Measurements from ENCODE around the gene FBXO5.

Gene FBXO5

GRCh38 chr6:152981219-152981618 lies 1.6 kb downstream of the FBXO5 start:
- no peak for TF ChIP-seq CTCF (IDR thresholded peaks at IDR 0.05)
- intact Hi-C loops (cut with DNase I; ENCODE audit: low total_unique reads) = no loop called here
- Histone ChIP-seq H3K9me3 (no peaks in the 10 kb centered on the region), H3K27ac (no peak overlapping the region), H3K4me1 (peaks cover 10 to 21% (median 18%) of the 10 kb centered on the region in 4 donors), H3K4me3 (no peak overlapping the region), H3K27me3 (no peaks in the 10 kb centered on the region), H3K36me3 (no peaks in the 10 kb centered on the region)
- no peak for DNase-seq

GRCh38 chr6:152980656-152981055 lies 2.2 kb downstream of the FBXO5 start:
- H3K36me3 ChIP-seq = no peaks in the 10 kb centered on the region
- no peaks in the 10 kb centered on the region for H3K27me3 ChIP-seq
- DNase-seq = no peak
- no peaks in the 10 kb centered on the region for H3K9me3 ChIP-seq
- no peak overlapping the region for H3K27ac ChIP-seq
- no peak overlapping the region for H3K4me3 ChIP-seq
- TF ChIP-seq CTCF (IDR thresholded peaks at IDR 0.05) = no peak
- intact Hi-C loops (cut with DNase I; ENCODE audit: low total_unique reads) = no loop called here
- peaks cover 10 to 21% (median 18%) of the 10 kb centered on the region in 4 donors for H3K4me1 ChIP-seq

GRCh38 chr6:152979116-152979515 lies 3.7 kb downstream of the FBXO5 start:
- no peaks in the 10 kb centered on the region for H3K9me3 ChIP-seq
- peaks cover 10 to 13% (median 11%) of the 10 kb centered on the region in 4 donors for H3K4me1 ChIP-seq
- no peak for TF ChIP-seq CTCF (IDR thresholded peaks at IDR 0.05)
- DNase-seq = no peak
- no peak overlapping the region for H3K4me3 ChIP-seq
- no peaks in the 10 kb centered on the region for H3K27me3 ChIP-seq
- peaks cover 8 to 13% (median 12%) of the 10 kb centered on the region in 3 donors for H3K36me3 ChIP-seq
- intact Hi-C loops (cut with DNase I; ENCODE audit: low total_unique reads) = no loop called here
- no peak overlapping the region for H3K27ac ChIP-seq

GRCh38 chr6:152978058-152978457 lies 4.8 kb downstream of the FBXO5 start:
- Histone ChIP-seq H3K9me3 (no peaks in the 10 kb centered on the region), H3K36me3 (peaks cover 16 to 23% (median 18%) of the 10 kb centered on the region in 3 donors), H3K27ac (no peak overlapping the region), H3K4me1 (peaks cover 10 to 12% (median 11%) of the 10 kb centered on the region in 4 donors), H3K27me3 (no peaks in the 10 kb centered on the region), H3K4me3 (no peak overlapping the region)
- intact Hi-C loops (cut with DNase I; ENCODE audit: low total_unique reads) = no loop called here
- no peak for TF ChIP-seq CTCF (IDR thresholded peaks at IDR 0.05)
- DNase-seq = no peak

- no peak for DNase-seq
- no peaks in the 10 kb centered on the region for H3K9me3 ChIP-seq
- H3K4me3 ChIP-seq = no peak overlapping the region
- H3K36me3 ChIP-seq = peaks cover 21 to 28% (median 23%) of the 10 kb centered on the region in 3 donors
- no peak for TF ChIP-seq CTCF (IDR thresholded peaks at IDR 0.05)
- no peaks in the 10 kb centered on the region for H3K27me3 ChIP-seq
- peaks cover 5 to 9% (median 8%) of the 10 kb centered on the region in 4 donors for H3K4me1 ChIP-seq
- H3K27ac ChIP-seq = no peak overlapping the region
- intact Hi-C loops (cut with DNase I; ENCODE audit: low total_unique reads) = no loop called here
These were observed 5.3 kb downstream of the FBXO5 start for GRCh38 chr6:152977556-152977955.

- peaks cover 0 to 1% (median under 1%) of the 10 kb centered on the region in 4 donors for H3K4me1 ChIP-seq
- H3K27ac ChIP-seq = no peak overlapping the region
- no peak overlapping the region for H3K4me3 ChIP-seq
- DNase-seq = no peak
- no peaks in the 10 kb centered on the region for H3K9me3 ChIP-seq
- H3K36me3 ChIP-seq = peaks cover 29 to 36% (median 31%) of the 10 kb centered on the region in 3 donors
- intact Hi-C loops (cut with DNase I; ENCODE audit: low total_unique reads) = no loop called here
- no peaks in the 10 kb centered on the region for H3K27me3 ChIP-seq
- no peak for TF ChIP-seq CTCF (IDR thresholded peaks at IDR 0.05)
These were observed 6.1 kb downstream of the FBXO5 start for GRCh38 chr6:152976749-152977148.

Data from tibial artery (tissue), 4 donors.